Fibroblast of lung (primary cell): ENCODE results near the gene MEGF10. TPM values are rescaled to one million over a fixed set of nuclear protein-coding genes. Genes with fewer than 3 reads are reported as not detected.

ENCODE experiments used
- DNase-seq, 2 donors: peaks; one replicate each; pipeline versions ENCODE4 v3.0.0 to v3.0.0-alpha.2; 2010; ENCODE audit warnings: low read depth in 2 of 2
- H2AFZ ChIP-seq: 2 replicates; pipeline ENCODE4 v1.5.1; 2012; ENCODE audit warnings: low read length, control low read depth, inconsistent platforms
- H3K27ac ChIP-seq: 2 replicates; pipeline ENCODE4 v1.5.1; 2011; ENCODE audit warnings: low read length, control low read depth; ENCODE audit not compliant: insufficient read depth
- H3K27me3 ChIP-seq: 2 replicates; pipeline ENCODE4 v1.5.1; 2011; ENCODE audit warnings: mild to moderate bottlenecking, low read length; ENCODE audit not compliant: control insufficient read depth, insufficient read depth
- H3K36me3 ChIP-seq: 2 replicates; pipeline ENCODE4 v1.5.1; 2011; ENCODE audit warnings: low read length; ENCODE audit not compliant: control insufficient read depth, insufficient read depth
- H3K4me1 ChIP-seq: 2 replicates; pipeline ENCODE4 v1.5.1; 2011; ENCODE audit warnings: low read length; ENCODE audit not compliant: control insufficient read depth, insufficient read depth; ENCODE audit errors: extremely low read depth
- H3K4me2 ChIP-seq: 2 replicates; pipeline ENCODE4 v1.5.1; 2011; ENCODE audit warnings: low read length, control low read depth; ENCODE audit not compliant: insufficient read depth; ENCODE audit errors: extremely low read depth
- H3K4me3 ChIP-seq, 4 experiments: fragments of 200-600 bp in 1 of 4; sonication (generic) in 1 of 4; replicated peaks in 1 of 4; 2 replicates each; pipeline ENCODE4 v1.5.1; 2011 to 2016; ENCODE audit warnings: low read length in 4 of 4, low read depth in 3 of 4, mild to moderate bottlenecking in 3 of 4, control low read depth in 2 of 4, inconsistent platforms in 1 of 4, mixed read lengths in 1 of 4; ENCODE audit not compliant: insufficient read depth in 1 of 4; ENCODE audit errors: control extremely low read depth in 1 of 4
- H3K79me2 ChIP-seq: 2 replicates; pipeline ENCODE4 v1.5.1; 2012; ENCODE audit warnings: mild to moderate bottlenecking, low read length, inconsistent platforms; ENCODE audit not compliant: control insufficient read depth, insufficient read depth
- H3K9ac ChIP-seq: 2 replicates; pipeline ENCODE4 v1.5.1; 2011; ENCODE audit warnings: mild to moderate bottlenecking, low read length, control low read depth; ENCODE audit not compliant: insufficient read depth
- H3K9me3 ChIP-seq: 2 replicates; pipeline ENCODE4 v1.5.1; 2012; ENCODE audit warnings: low read depth, low read length; ENCODE audit not compliant: control insufficient read depth, insufficient read depth
- H4K20me1 ChIP-seq: 2 replicates; pipeline ENCODE4 v1.5.1; 2011; ENCODE audit warnings: low read length; ENCODE audit not compliant: control insufficient read depth, insufficient read depth; ENCODE audit errors: extremely low read depth
- EZH2 ChIP-seq: IDR thresholded peaks from 2 replicates; pipeline ENCODE4 v1.5.1; 2012; ENCODE audit warnings: low read length, control low read depth, mild to moderate bottlenecking; ENCODE audit errors: missing control alignments
- polyA plus RNA-seq, 2 donors: library from polyadenylated mRNA; depleted of rRNA in 1 of 2; stranded (reverse) in 1 of 2; unstranded in 1 of 2; fragments of >200 nt; gene quantifications; 2 replicates each; pipeline ENCODE4 v1.2.1, GENCODE V29; 2011 to 2012; ENCODE audit warnings: missing spikeins in 1 of 2
- total RNA-seq: library from RNA; depleted of rRNA; stranded (reverse); fragments of >200 nt; gene quantifications from 2 replicates; pipeline ENCODE4 v1.2.1, GENCODE V29; 2014
- TF ChIP-seq, protein P1 (sequence below), 2 donors: IDR thresholded peaks in 1 of 2; conservative IDR thresholded peaks in 1 of 2; 1 replicate in 1 of 2; 2 replicates in 1 of 2; pipeline ENCODE4 v1.5.1; 2011 to 2012; ENCODE audit warnings: low read length in 2 of 2, control low read depth in 1 of 2, inconsistent platforms in 1 of 2, low read depth in 1 of 2, mild to moderate bottlenecking in 1 of 2

MEGF10 gene
- total and polyA plus RNA-seq, 2 donors (not counting 1 experiment from before 2014, with no cell fraction given), result under 0.01 to 0.02 TPM

GRCh38 chr5:127298656-127299055, 8.1 kb downstream of the MEGF10 start:
- no peak overlapping the region for H3K27ac ChIP-seq
- no peaks in the 10 kb centered on the region for H3K36me3 ChIP-seq
- peak in 1 of 2 donors; percentile 34 for DNase-seq
- H3K9ac ChIP-seq, result no peak overlapping the region
- no peak overlapping the region for H3K4me3 ChIP-seq
- TF ChIP-seq, protein P1, sequence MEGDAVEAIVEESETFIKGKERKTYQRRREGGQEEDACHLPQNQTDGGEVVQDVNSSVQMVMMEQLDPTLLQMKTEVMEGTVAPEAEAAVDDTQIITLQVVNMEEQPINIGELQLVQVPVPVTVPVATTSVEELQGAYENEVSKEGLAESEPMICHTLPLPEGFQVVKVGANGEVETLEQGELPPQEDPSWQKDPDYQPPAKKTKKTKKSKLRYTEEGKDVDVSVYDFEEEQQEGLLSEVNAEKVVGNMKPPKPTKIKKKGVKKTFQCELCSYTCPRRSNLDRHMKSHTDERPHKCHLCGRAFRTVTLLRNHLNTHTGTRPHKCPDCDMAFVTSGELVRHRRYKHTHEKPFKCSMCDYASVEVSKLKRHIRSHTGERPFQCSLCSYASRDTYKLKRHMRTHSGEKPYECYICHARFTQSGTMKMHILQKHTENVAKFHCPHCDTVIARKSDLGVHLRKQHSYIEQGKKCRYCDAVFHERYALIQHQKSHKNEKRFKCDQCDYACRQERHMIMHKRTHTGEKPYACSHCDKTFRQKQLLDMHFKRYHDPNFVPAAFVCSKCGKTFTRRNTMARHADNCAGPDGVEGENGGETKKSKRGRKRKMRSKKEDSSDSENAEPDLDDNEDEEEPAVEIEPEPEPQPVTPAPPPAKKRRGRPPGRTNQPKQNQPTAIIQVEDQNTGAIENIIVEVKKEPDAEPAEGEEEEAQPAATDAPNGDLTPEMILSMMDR (conservative IDR thresholded peaks at IDR 0.05 in 1 of 2, IDR thresholded peaks at IDR 0.05 in 1 of 2; ENCODE audit: low read depth in 1 of 2, low read length in 2 of 2), result no peak
- no peak for TF ChIP-seq EZH2
- H4K20me1 ChIP-seq, result no peaks in the 10 kb centered on the region
- no peaks in the 10 kb centered on the region for H3K79me2 ChIP-seq
- no peaks in the 10 kb centered on the region for H3K27me3 ChIP-seq
- H3K4me2 ChIP-seq, result no peak overlapping the region
- no peak overlapping the region for H2AFZ ChIP-seq
- no peaks in the 10 kb centered on the region for H3K9me3 ChIP-seq
- no peaks in the 10 kb centered on the region for H3K4me1 ChIP-seq

DNA sequence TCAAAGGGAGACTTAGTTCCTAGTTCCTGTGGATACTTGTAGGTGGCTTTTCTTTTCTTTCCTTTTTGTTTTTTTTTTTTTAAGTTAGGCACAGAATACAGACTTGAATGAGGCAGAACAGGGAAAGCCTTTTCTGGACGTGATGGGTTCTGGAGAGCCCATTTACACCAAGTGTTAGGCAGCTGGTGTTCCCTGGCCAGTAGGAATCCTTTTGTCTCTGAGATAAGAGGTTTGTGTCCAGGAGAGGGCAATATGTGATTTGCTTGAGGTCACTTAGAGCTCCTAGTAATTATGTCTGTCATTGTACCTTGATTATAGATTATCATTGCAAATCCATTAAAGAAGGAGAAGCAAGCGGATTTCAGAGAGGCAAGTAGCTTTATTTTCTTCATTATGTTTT, 9.1 kb downstream of the MEGF10 start:
- H3K4me1 ChIP-seq, result no peaks in the 10 kb centered on the region
- no peak overlapping the region for H3K4me2 ChIP-seq
- TF ChIP-seq, protein P1 (conservative IDR thresholded peaks at IDR 0.05 in 1 of 2, IDR thresholded peaks at IDR 0.05 in 1 of 2; ENCODE audit: low read depth in 1 of 2, low read length in 2 of 2), result no peak
- no peak for TF ChIP-seq EZH2
- no peak overlapping the region for H3K9ac ChIP-seq
- no peak overlapping the region for H3K4me3 ChIP-seq
- no peaks in the 10 kb centered on the region for H3K9me3 ChIP-seq
- no peak overlapping the region for H2AFZ ChIP-seq
- no peaks in the 10 kb centered on the region for H3K27me3 ChIP-seq
- H4K20me1 ChIP-seq, result no peaks in the 10 kb centered on the region
- no peaks in the 10 kb centered on the region for H3K36me3 ChIP-seq
- DNase-seq, result no peak
- no peaks in the 10 kb centered on the region for H3K79me2 ChIP-seq
- H3K27ac ChIP-seq, result no peak overlapping the region

DNA sequence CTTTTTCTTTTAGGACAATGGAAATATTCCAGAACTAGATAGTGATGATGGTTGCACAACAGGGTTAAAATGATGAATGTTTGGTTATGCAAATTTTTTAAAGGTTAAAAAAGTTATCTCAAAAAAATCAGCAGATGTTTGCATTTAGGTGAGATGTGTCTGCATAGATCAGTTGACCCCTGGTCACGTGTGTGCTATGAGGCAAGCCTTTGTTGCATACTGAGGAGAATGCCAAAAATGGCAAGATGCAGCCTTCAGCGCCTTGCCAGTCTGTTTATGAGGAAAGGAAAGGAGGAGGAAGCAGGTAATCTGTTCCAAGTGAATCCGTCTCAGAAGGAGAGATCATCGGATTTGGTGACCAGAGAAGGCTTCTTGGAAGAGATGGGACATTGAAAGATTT, 11.9 kb downstream of the MEGF10 start:
- Histone ChIP-seq H3K4me1 (no peaks in the 10 kb centered on the region), H3K79me2 (no peaks in the 10 kb centered on the region), H3K27me3 (no peaks in the 10 kb centered on the region), H3K9me3 (no peaks in the 10 kb centered on the region), H3K4me2 (no peak overlapping the region), H4K20me1 (no peaks in the 10 kb centered on the region), H2AFZ (no peak overlapping the region), H3K27ac (no peak overlapping the region), H3K36me3 (no peaks in the 10 kb centered on the region), H3K4me3 (no peak overlapping the region), H3K9ac (no peak overlapping the region)
- TF ChIP-seq, protein P1 (conservative IDR thresholded peaks at IDR 0.05 in 1 of 2, IDR thresholded peaks at IDR 0.05 in 1 of 2; ENCODE audit: low read depth in 1 of 2, low read length in 2 of 2), result no peak
- TF ChIP-seq EZH2, result no peak
- no peak for DNase-seq
